ENCODE measurements around the gene IL11.

Gene IL11

GRCh38 chr19:55321466-55322137 is 48.7 kb downstream of the IL11 start:
- DNase-seq: no peak

- no peak for DNase-seq
Measured at GRCh38 chr19:55320844-55321419, 49.3 kb downstream of the IL11 start.

DNA sequence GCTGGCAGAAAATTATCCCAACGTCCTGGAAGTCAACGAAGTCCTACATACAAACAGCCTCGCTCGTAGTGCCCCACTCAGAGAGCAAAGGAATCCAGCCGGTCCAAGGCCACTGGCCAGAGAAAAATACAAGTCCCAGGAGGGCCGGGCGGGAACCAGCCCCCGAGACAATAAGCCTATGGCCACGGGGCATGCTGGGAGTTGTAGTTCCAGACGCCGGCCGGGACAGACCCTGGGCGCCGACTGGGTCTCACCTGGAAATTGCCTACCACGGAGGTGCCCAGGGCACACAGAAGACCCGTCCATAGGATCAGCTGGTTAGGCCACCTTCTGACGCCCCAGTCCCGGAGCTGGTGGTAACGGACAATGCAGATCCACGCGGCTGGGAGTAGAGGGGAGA is 50.5 kb downstream of the IL11 start:
- DNase-seq: no peak

DNA sequence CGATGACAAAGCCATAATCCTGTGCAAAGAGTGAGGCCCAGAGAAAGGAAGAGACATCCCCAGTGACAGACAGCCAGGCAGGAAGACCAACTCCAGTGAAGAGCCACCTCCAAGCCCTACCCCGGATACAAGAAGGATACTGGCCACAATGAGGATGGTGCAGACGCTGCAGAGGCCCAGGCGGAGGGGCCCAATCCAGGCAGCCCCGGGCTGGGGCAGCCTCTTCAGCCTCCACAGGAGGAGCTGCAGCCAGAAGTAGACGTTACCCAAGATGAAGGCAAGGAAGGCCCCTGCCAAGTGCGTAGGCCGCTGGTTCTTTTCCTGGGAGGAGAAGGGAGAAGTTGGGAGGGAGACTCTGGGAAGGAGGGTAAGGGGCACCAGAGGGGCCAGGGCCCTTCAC is 53.6 kb downstream of the IL11 start:
- DNase-seq: no peak

- no peak for DNase-seq
Measured at GRCh38 chr19:55315956-55316525, 54.2 kb downstream of the IL11 start.

GRCh38 chr19:55314396-55314795 is 55.9 kb downstream of the IL11 start:
- DNase-seq: no peak
